ENCODE results near the gene CD274.
"Not testable (repeated sequence)": the region's sequence is repeated elsewhere in the genome, so short reads cannot be mapped to it uniquely, and the experiment has no call there.

CD274 gene

GRCh38 chr9:5450359-5451091 is at the start of gene CD274:
TSS of gene CD274 (plus strand) at chr9:5450542. CDS start at chr9:5456114, 5,572 bp downstream.
- peak; percentile 74 for DNase-seq

- no peak for DNase-seq
Observed at GRCh38 chr9:5402217-5402616, 48.1 kb upstream of the CD274 start.

- no peak for DNase-seq
Observed at GRCh38 chr9:5408596-5408995, 41.7 kb upstream of the CD274 start.

GRCh38 chr9:5416953-5417352 is 33.4 kb upstream of the CD274 start:
- DNase-seq, result no peak

GRCh38 chr9:5418481-5418880 is 31.9 kb upstream of the CD274 start:
- DNase-seq, result no peak

- DNase-seq, result no peak
Observed at GRCh38 chr9:5419987-5420386, 30.4 kb upstream of the CD274 start.

- DNase-seq, result no peak
Observed at GRCh38 chr9:5421163-5421562, 29.2 kb upstream of the CD274 start.

- DNase-seq, result no peak
Observed at GRCh38 chr9:5422276-5422675, 28.1 kb upstream of the CD274 start.

- DNase-seq, result peak; percentile 18
Observed at GRCh38 chr9:5425006-5425628, 25.2 kb upstream of the CD274 start.

- DNase-seq, result no peak
Observed at GRCh38 chr9:5427005-5427404, 23.3 kb upstream of the CD274 start.

GRCh38 chr9:5428172-5428571 is 22.2 kb upstream of the CD274 start:
- no peak for DNase-seq

- DNase-seq, result no peak
Observed at GRCh38 chr9:5428794-5429528, 21.4 kb upstream of the CD274 start.

GRCh38 chr9:5429873-5430564 is 20.3 kb upstream of the CD274 start:
- no peak for DNase-seq

GRCh38 chr9:5430912-5431311 is 19.4 kb upstream of the CD274 start:
- no peak for DNase-seq

GRCh38 chr9:5432890-5433289 is 17.5 kb upstream of the CD274 start:
- not testable (repeated sequence) for DNase-seq

GRCh38 chr9:5433328-5433727 is 17.0 kb upstream of the CD274 start:
- DNase-seq, result not testable (repeated sequence)

GRCh38 chr9:5433841-5434810 is 16.2 kb upstream of the CD274 start:
- not testable (repeated sequence) for DNase-seq

GRCh38 chr9:5435912-5436311 is 14.4 kb upstream of the CD274 start:
- DNase-seq, result no peak

- no peak for DNase-seq
Observed at GRCh38 chr9:5436441-5436840, 13.9 kb upstream of the CD274 start.

GRCh38 chr9:5437254-5438216 is 12.8 kb upstream of the CD274 start, which contains the start of gene PLGRKT:
TSS of gene PLGRKT (minus strand) at chr9:5437925. CDS start at chr9:5431977, 5,948 bp downstream.
- peak; percentile 83 for DNase-seq

Measured in KG1 (cell line).